SK-N-MC (cell line): Measurements from ENCODE around the gene CEBPE.

Experiments
- EZH2 ChIP-seq: fragments of 200-600 bp; sonication (generic); IDR thresholded peaks from one replicate; pipeline ENCODE4 v1.6.1; 2017; ENCODE audit warnings: antibody characterized with exemption
- POLR2AphosphoS5 ChIP-seq: IDR thresholded peaks from 2 replicates; pipeline ENCODE4 v1.6.1; 2012; ENCODE audit warnings: mild to moderate bottlenecking, low read depth, low read length, borderline replicate concordance

- TF ChIP-seq POLR2AphosphoS5 (no peak), EZH2 (no peak)
Measured at GRCh38 chr14:23140371-23140770, 21.3 kb upstream of the CEBPE start.
